DMS79 treated with DMSO at 0.1 percent for 48 hours (cell line): ENCODE measurements around the gene RPS15.
"Not testable (repeated sequence)": the region's sequence is repeated elsewhere in the genome, so short reads cannot be mapped to it uniquely, and the experiment has no call there.

ENCODE experiments used
- DNase-seq: peaks from one replicate; lab custom pipeline; 2025; lab: John Stamatoyannopoulos, UW

The RPS15 gene

GRCh38 chr19:1435378-1435989 is 2.7 kb upstream of the RPS15 start:
- DNase-seq = no peak

GRCh38 chr19:1437609-1438008 is 587 bp upstream of the RPS15 start:
- DNase-seq = no peak

- DNase-seq = no peak
Measured at GRCh38 chr19:1438933-1439354, 748 bp downstream of the RPS15 start.

- DNase-seq = not testable (repeated sequence)
Measured at GRCh38 chr19:1439525-1440417, 1.6 kb downstream of the RPS15 start.

- no peak for DNase-seq
Measured at GRCh38 chr19:1440418-1440801, 2.2 kb downstream of the RPS15 start.

- DNase-seq = no peak
Measured at GRCh38 chr19:1441022-1441426, 2.8 kb downstream of the RPS15 start.

- no peak for DNase-seq
Measured at GRCh38 chr19:1441677-1442438, 3.7 kb downstream of the RPS15 start.

- DNase-seq = peak; percentile 46
Measured at GRCh38 chr19:1445185-1445931, 7.2 kb downstream of the RPS15 start.

- DNase-seq = peak; percentile 38
Measured at GRCh38 chr19:1445932-1446712, 7.9 kb downstream of the RPS15 start.

GRCh38 chr19:1446713-1447481 is 8.7 kb downstream of the RPS15 start:
- peak; percentile 38 for DNase-seq

- DNase-seq = no peak
Measured at GRCh38 chr19:1447504-1447903, 9.3 kb downstream of the RPS15 start.

GRCh38 chr19:1447944-1448343 is 9.7 kb downstream of the RPS15 start:
- no peak for DNase-seq

GRCh38 chr19:1449467-1450442 is 11.6 kb downstream of the RPS15 start, which contains the start of gene APC2:
TSS of gene APC2 (plus strand) at chr19:1450121. CDS start at chr19:1453002, 2,881 bp downstream.
- DNase-seq = peak; percentile 72

GRCh38 chr19:1450735-1451731 is 12.8 kb downstream of the RPS15 start:
- no peak for DNase-seq

GRCh38 chr19:1451916-1452801 is 14.0 kb downstream of the RPS15 start:
- no peak for DNase-seq

GRCh38 chr19:1452802-1453524 is 14.8 kb downstream of the RPS15 start:
- DNase-seq = no peak
